Parathyroid adenoma (tissue), 2 donors: ENCODE results near the gene ZEB2.

Source experiments
- H2AFZ ChIP-seq: fragments of 300-600 bp; sonication (generic); one replicate; pipeline ENCODE4 v1.7.0; 2017; ENCODE audit warnings: antibody characterized with exemption, mild to moderate bottlenecking
- H3K27ac ChIP-seq: fragments of 300-600 bp; sonication (generic); one replicate; pipeline ENCODE4 v1.7.0; 2017
- H3K27me3 ChIP-seq: fragments of 300-600 bp; sonication (generic); one replicate; pipeline ENCODE4 v1.7.0; 2017; ENCODE audit warnings: low read length; ENCODE audit not compliant: control insufficient read depth, insufficient read depth
- H3K36me3 ChIP-seq: fragments of 300-600 bp; sonication (generic); one replicate; pipeline ENCODE4 v1.7.0; 2017; ENCODE audit warnings: low read length; ENCODE audit not compliant: control insufficient read depth, insufficient read depth
- H3K4me1 ChIP-seq: fragments of 300-600 bp; sonication (generic); one replicate; pipeline ENCODE4 v1.7.0; 2017; ENCODE audit warnings: control low read depth
- H3K4me2 ChIP-seq: fragments of 300-600 bp; sonication (generic); one replicate; pipeline ENCODE4 v1.7.0; 2017; ENCODE audit warnings: low read length
- H3K4me3 ChIP-seq: fragments of 300-600 bp; sonication (generic); one replicate; pipeline ENCODE4 v1.7.0; 2017; ENCODE audit warnings: low read depth, low read length
- H3K79me2 ChIP-seq: fragments of 300-600 bp; sonication (generic); one replicate; pipeline ENCODE4 v1.7.0; 2017; ENCODE audit warnings: control low read depth
- H3K9ac ChIP-seq: fragments of 300-600 bp; sonication (generic); one replicate; pipeline ENCODE4 v1.7.0; 2017; ENCODE audit warnings: mild to moderate bottlenecking
- H3K9me3 ChIP-seq: fragments of 300-600 bp; sonication (generic); one replicate; pipeline ENCODE4 v1.7.0; 2017; ENCODE audit warnings: low read length; ENCODE audit not compliant: control insufficient read depth
- TF ChIP-seq, protein P1 (sequence below): fragments of 300-600 bp; sonication (generic); IDR thresholded peaks from one replicate; pipeline ENCODE4 v1.7.0; 2017; ENCODE audit warnings: antibody characterized with exemption, mild to moderate bottlenecking
- donor health status: primary hyperparathyroidism.

ZEB2 gene

DNA sequence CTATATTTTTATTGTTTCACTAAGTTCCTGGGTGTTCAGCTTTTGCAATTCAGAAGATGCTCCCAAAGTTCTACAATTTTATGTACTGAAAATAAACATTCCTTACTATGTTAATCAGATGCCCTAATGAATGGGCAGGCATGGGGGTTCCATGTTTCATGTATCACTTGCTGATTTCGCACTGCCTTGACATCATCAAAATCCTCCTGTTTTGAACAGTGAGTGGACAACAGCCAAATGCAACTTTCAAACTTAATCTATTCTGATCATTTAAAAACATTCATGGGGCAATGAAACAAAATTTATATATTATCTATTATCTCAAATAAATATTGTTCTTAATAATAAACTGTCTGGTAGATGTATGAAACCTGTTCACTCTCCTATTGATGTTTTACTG is 43.2 kb downstream of the ZEB2 start:
- Histone ChIP-seq H3K27ac (no peak overlapping the region), H2AFZ (no peak overlapping the region), H3K4me2 (no peak overlapping the region), H3K4me1 (no peaks in the 10 kb centered on the region), H3K4me3 (no peak overlapping the region), H3K27me3 (no peaks in the 10 kb centered on the region), H3K79me2 (no peaks in the 10 kb centered on the region), H3K9me3 (no peaks in the 10 kb centered on the region), H3K9ac (no peak overlapping the region), H3K36me3 (no peaks in the 10 kb centered on the region)
- TF ChIP-seq, protein P1, sequence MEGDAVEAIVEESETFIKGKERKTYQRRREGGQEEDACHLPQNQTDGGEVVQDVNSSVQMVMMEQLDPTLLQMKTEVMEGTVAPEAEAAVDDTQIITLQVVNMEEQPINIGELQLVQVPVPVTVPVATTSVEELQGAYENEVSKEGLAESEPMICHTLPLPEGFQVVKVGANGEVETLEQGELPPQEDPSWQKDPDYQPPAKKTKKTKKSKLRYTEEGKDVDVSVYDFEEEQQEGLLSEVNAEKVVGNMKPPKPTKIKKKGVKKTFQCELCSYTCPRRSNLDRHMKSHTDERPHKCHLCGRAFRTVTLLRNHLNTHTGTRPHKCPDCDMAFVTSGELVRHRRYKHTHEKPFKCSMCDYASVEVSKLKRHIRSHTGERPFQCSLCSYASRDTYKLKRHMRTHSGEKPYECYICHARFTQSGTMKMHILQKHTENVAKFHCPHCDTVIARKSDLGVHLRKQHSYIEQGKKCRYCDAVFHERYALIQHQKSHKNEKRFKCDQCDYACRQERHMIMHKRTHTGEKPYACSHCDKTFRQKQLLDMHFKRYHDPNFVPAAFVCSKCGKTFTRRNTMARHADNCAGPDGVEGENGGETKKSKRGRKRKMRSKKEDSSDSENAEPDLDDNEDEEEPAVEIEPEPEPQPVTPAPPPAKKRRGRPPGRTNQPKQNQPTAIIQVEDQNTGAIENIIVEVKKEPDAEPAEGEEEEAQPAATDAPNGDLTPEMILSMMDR, result no peak

DNA sequence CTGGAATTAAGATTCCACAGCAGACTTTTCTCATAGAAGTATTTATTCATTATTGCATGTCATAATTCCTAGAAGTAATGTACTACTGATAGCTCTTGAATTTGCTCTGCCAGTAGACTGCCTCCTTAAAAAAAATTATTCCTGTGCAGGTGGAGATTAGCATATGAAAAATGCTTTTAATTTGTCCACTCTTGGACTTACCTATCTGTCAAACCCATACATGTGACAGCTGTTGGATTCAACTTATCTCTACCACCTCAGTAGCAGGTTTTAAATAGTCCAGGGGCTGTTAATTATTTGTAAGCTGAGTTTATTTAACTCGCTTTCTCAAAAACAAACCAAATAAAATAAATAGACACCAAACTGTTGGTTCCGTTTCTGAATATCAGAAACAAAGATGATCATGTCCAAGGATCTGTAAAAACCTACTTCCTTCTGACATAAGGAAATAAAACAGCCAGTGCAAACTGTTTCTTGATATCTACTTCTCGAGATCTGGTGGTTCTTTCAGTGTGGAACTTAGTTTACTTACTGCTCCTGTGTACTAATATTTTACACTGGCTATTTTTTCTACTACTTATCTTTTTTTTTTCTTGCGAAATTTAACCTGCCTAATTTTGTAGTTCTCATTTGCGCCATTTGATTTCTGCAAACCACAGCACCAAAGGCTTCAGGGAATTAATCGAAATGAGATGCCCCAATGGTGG is 44.2 kb downstream of the ZEB2 start:
- Histone ChIP-seq H3K4me1 (no peaks in the 10 kb centered on the region), H2AFZ (no peak overlapping the region), H3K27me3 (no peaks in the 10 kb centered on the region), H3K4me2 (no peak overlapping the region), H3K9ac (no peak overlapping the region), H3K4me3 (no peak overlapping the region), H3K27ac (no peak overlapping the region), H3K9me3 (no peaks in the 10 kb centered on the region), H3K79me2 (no peaks in the 10 kb centered on the region), H3K36me3 (no peaks in the 10 kb centered on the region)
- TF ChIP-seq, protein P1, result no peak

DNA sequence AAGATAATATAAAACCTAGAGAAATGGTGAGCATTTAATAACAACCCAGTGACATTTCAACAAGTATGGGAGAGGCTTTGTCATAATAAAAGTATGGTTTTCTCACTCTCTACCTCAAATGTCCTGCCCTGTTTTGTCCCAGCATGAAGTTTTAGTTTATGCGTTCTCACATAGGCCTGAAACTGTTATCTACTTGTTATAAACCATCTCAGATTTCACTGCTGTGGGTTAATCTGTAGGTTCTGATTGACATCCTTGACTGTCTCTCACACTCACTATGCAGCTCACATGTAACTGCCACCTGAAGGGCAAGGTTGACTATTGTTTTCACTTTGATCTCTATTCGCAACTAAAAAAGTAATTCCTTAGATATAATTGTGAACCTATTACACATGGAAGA is 44.9 kb downstream of the ZEB2 start:
- no peaks in the 10 kb centered on the region for H3K9me3 ChIP-seq
- no peak overlapping the region for H2AFZ ChIP-seq
- H3K4me2 ChIP-seq, result no peak overlapping the region
- H3K36me3 ChIP-seq, result no peaks in the 10 kb centered on the region
- H3K27ac ChIP-seq, result no peak overlapping the region
- no peak overlapping the region for H3K9ac ChIP-seq
- no peaks in the 10 kb centered on the region for H3K27me3 ChIP-seq
- H3K79me2 ChIP-seq, result no peaks in the 10 kb centered on the region
- TF ChIP-seq, protein P1, result no peak
- no peak overlapping the region for H3K4me3 ChIP-seq
- no peaks in the 10 kb centered on the region for H3K4me1 ChIP-seq

DNA sequence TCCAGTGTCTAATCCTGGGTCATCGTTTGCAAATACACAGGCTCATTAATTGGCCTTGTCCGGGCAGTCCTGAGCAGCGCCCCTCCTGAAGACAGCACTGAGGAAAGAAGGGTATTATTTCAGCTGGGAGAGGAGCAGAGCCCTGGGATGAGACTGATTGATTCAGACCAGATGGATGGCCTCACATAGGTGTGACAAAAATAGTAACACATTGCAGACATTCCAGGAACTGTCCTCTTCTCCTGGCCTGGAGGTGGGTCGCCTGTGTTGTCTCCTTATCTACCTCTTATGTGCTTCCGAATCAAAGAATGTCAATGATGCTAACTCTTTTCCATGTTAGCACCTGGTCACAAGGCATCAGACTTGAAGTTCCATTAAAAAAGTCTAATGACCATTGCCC is 45.9 kb downstream of the ZEB2 start:
- Histone ChIP-seq H3K9ac (no peak overlapping the region), H3K27ac (no peak overlapping the region), H3K36me3 (no peaks in the 10 kb centered on the region), H3K4me3 (no peak overlapping the region), H3K79me2 (no peaks in the 10 kb centered on the region), H3K4me2 (no peak overlapping the region), H3K9me3 (no peaks in the 10 kb centered on the region), H3K4me1 (no peaks in the 10 kb centered on the region), H3K27me3 (no peaks in the 10 kb centered on the region), H2AFZ (no peak overlapping the region)
- TF ChIP-seq, protein P1, result no peak

DNA sequence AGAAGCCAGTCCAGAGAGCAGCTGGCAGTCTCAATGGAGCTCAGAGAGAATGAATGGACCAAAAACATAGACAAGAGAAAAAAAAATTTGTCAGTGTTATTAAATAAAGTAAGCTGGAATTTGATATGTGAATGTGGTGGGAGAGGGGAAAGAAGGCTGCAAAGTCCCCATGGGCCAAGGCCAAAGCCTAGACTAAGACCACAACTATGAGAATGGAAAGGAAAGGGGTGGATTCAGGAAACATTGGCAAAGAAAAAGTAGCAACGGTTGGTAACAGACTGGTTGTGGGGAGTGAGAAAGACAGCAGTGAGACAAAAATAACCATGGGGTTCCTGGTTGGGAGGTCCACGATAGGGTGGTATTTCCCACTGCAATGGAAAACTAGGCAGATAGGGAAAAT is 47.0 kb downstream of the ZEB2 start:
- Histone ChIP-seq H3K4me1 (no peaks in the 10 kb centered on the region), H3K79me2 (no peaks in the 10 kb centered on the region), H3K36me3 (no peaks in the 10 kb centered on the region), H3K27ac (no peak overlapping the region), H3K4me2 (no peak overlapping the region), H3K4me3 (no peak overlapping the region), H2AFZ (no peak overlapping the region), H3K27me3 (no peaks in the 10 kb centered on the region), H3K9me3 (no peaks in the 10 kb centered on the region), H3K9ac (no peak overlapping the region)
- TF ChIP-seq, protein P1, result no peak
